ENCODE results near the gene AGAP2.

GRCh38 chr12:57741844-57742738 is 3.5 kb upstream of the AGAP2 start:
- peak; percentile 74 for TF ChIP-seq CTCF (conservative IDR thresholded peaks at IDR 0.05; ENCODE audit: low read length)
- TF ChIP-seq EZH2phosphoT487 (IDR thresholded peaks at IDR 0.05; ENCODE audit: borderline replicate concordance) = no peak

Measured in Loucy (cell line).